NCI-H1417 (cell line): ENCODE measurements around the gene MUC6.

Experiments
- DNase-seq, 3 experiments: peaks; one replicate each; lab custom pipeline; 2025; lab: John Stamatoyannopoulos, UW

Gene MUC6

DNA sequence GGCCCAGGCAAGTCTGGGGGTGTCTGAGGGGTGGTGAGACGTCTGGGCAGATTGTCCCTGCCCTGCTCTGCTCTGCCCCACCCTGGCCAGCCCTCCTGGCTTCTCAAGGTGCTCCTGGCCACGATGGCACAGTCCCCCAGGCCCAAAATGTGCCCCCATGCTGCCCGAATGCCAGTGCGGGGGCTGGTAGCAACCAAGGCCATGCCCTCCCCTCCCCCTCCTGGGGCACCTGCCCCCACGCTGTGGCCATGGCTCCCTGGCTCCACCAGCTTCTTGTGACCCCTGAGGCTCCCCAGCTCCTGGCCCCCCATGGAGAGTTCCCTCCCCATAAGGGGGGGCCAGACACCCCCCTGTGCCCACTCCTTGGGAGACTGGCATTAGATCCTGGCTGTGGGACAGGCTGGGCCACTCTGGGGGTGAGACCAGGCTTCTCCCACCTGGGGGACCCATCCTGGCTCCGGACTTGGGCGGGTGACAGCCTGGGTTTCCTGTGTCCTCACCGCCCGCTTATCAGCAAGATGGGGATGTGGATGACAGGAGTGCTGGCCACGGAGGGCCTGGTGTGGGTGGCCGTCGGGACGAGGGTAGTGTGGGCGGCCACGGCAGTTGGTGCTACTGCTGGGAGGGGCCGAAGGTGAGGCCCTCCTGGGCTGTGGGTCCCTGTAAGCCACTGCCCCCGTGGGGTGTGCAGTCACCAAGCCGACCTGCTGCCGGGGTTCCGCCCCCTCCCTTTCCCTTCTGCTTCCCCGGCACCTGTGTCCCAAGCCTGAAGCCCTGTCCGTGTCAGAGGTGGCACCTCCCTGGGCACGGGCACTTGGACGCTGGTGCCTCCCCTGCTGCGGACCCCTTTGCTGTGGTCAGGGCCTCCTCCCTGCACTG lies 15.9 kb upstream of the MUC6 start:
- DNase-seq: no peak

DNA sequence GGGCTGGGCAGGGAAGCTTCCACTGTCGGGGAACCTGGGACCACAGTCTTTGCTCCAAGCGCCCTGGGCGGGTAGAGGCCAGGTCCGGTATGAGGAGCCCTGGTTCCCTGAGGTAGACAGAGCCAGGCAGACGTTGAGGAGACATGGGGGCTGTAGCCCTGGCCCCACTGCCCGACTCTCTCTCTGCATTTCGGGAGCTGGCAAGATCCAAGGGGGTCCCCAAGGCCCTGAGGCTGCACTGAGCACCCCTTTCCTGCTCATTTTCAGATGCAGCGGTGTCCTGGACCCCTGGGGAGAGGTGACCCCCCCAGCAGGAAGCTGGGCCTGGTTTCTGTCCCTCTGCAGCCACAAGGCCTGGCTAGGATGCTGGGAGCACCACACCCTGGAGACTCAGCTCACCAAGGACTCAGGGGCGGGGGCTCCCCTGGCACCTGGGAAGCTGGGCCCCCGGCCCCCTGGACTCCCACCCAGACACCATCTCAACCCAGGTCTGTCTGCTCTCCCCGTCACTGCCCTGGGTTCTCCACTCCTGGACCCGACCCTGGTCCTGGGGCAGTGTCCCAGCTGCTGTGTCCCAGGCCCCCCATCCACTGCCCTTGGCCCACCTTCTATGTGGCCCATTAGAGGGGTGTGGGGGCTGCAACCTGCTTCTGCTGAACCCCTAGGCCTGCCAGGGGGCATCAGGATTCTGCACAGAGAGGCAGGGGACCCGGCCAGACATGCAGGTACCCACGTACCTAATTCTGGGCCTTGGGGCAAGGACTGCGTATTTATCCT lies 15.0 kb upstream of the MUC6 start:
- no peak for DNase-seq

DNA sequence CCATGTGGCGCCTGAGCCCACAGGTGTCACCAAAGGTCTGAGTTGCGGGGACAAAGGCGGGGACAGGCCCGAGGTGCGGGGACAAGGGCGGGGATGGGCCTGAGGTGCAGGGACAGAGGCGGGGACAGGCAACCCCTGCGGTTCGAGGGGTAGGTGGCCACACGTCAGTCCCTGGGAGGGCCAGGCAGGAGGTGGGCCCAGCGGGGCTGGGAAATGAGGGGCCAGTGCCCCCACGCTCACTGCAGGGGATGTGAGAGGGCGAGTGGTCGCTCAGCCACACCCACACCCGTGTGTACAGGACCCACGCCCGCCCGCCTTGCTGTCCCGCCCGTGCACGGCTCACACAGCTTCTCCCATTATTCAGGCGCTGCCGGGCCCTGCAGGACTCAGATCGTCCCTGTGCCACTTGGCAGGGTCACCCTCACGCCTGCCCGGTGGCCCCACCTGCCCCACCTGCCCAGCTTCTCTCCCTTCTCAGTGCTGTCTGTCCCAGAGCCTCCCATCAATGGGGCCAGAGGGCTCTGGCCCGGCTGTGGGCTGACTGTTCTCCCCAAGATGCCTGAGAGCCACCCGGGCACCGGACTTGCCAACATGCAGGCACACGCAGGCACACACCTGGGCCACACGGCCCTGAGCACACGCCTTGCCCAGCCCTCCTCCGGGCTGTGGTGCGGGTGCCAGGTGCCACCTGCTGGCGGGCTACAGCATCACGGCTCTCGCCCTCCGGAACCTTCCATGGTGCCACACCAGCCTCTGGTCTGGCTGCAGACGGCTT lies 14.2 kb upstream of the MUC6 start:
- DNase-seq: peak; percentile 67 to 85 (median 83)

DNA sequence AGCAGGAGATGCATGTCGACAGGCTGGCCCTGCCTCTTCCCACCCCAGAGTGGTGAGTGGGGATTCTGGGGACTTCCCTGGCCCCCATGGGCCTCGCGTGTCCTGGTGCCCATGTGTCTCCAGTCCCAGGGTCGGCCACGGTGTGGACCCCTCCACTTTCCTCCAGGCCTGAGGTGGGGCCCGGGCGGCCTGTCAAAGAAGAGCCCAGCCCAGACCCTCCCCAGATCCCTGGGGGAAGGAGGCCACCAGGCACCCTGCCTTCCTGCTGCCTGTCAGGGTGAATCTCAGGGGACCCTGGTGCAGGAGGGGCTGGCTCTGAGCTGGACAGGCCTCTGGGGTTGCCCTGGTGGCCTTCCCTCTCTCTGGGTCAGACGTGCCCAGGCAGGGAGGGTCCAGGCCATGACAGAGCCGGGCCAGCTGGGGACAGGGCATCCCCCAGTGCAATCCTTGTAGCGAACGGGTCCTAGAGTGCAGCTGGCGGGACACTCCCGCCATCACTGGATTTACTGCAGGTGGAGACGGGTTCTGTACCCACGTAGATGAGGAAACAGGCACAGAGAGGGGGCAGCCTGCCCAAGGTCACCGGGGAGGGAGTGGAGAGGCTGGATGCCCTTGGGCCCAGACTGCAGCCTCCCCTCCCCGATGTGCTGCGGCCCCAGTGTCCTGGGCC lies 13.5 kb upstream of the MUC6 start:
- no peak for DNase-seq

DNA sequence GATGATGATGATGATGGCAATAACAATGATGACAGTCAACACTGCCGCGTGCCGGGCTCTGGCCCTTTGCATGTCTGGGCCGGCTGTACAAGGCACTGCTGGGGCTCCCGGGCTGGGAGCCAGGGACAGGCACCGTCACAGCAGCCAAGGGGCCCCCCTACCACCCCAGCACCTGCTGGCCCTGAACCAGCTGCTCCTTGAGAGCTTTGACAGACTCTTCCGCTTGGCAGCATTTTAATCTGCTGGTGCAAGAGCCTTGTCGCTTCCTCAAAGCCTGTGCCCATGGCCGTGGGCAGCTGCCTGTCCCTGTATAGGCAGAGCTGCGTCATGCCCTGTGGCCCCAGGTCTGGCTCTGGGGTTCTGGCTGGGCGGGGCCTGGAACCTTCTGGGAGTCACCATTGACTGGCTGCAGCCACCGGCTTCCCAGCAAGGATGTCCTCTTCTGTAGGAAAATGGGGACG lies 12.9 kb upstream of the MUC6 start:
- peak in 2 of 3 experiments; percentile 12 to 36 for DNase-seq

DNA sequence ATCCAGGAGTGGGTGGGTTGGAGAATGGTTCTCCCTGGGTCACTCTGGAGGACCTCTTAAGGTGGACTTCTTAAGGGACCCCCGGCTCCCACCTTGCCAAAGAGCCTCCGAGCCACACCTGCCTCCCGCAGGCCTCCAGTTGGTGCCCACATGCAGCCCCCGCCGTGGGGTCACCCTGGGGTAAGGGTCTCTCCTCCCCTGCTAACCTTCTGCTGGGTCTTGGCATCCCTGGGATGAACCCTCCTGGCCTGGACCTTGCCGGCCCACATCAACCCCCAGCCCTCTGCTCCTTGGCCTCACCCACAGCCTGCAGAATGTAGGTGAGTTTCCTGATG lies 12.5 kb upstream of the MUC6 start:
- DNase-seq: no peak

DNA sequence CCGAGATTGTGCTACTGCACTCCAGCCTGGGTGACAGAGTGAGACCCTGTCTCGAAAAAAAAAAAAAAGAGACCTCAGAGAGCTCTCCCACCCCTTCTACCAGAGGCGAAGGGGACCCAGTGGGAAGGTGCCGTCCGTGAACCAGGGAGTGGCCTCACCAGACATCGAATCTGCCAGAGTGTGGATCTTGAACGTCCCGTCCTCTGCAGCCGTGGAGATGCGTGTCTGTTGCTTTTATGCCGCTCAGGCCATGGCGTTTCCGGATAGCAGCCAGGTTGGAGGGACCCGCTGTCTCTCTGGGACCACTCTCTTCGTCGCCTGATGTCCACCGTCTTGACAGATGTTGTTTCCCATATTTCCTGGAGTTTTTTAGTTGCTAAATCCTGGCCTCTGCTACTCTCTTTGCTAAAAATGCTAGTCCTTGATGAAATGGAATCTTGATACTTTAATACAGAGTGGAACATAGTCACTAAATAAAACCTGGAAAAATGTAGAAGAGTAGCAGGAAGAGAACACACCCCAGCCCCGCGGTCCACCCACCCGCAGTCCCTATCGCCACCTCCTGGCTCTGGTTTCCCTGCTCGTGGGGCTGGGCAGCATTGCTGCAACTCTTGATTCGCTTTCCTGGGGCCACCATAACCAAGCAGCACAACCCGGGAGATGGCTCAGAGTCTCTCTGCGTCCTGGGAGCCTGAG lies 12.0 kb upstream of the MUC6 start:
- DNase-seq: no peak

DNA sequence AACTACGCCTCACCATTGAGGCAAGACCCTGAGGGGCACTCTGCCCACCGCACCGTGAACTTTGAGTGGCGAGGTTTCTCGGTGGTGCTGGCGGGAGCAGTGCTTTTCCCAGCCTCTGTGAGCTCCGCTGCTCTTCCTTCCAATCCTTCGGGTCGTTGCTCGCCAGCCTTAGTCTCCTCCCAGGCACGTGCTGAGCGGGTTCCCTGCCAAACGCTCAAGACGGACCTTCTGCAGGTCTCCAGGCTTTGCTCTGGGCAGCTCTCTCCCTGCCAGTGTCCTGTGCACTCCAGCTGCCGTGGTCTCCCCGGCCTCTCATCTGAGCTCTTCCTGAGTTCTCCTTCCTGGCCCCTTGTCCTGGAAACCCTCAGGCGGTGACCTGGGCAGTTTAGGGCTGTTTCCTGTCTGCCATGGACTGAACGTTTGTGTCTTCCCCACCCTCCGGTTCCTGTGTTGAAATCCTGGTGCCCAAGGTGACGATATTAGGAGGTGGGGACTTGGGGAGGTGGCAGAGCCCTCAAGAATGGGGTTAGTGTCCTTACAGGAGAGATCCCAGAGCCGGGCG lies 11.2 kb upstream of the MUC6 start:
- no peak for DNase-seq

DNA sequence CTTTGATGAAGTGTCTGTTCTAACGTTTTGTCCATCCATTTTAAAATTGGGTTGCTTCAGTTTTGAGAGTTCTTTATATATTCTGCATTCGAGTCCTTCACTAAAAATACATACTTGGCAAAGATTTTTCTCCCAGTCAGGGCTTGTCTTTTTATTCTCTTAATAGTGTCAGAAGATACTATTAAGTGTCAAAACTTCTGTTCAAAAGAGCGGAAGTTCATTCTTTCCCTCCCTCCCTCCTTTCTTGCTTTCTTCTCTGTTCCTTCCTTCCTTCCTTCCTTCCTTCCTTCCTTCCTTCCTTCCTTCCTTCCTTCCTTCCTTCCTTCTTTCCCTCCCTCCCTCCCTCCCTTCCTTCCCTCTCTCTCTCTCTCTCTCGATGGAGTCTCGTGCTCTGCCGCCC lies 7.6 kb upstream of the MUC6 start:
- no peak for DNase-seq

DNA sequence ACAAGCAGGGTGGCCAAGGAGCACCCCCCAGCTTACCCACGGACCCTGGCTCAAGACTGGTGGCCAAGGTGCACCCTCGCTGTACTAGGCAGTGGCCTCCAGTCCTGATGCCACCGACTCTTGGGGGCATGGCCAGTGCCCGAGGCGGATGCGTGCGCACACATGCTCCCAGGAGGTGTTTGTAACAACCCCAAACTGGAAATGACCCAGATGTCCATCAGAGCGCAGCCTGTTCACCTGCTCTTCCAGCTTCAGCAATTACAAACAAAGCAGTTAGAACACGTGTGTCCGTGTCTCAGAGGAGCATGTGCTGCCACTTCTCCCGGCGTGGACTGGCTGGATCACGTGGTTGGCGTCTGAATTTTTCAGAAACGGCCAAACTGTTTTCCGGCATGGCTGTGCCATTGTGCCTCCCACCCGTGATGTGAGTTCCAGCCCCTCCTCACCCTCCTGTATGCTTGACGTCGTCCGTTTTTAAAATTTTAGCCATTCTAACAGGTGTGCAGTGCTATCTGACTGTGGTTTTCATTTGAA lies 7.1 kb upstream of the MUC6 start:
- DNase-seq: no peak

DNA sequence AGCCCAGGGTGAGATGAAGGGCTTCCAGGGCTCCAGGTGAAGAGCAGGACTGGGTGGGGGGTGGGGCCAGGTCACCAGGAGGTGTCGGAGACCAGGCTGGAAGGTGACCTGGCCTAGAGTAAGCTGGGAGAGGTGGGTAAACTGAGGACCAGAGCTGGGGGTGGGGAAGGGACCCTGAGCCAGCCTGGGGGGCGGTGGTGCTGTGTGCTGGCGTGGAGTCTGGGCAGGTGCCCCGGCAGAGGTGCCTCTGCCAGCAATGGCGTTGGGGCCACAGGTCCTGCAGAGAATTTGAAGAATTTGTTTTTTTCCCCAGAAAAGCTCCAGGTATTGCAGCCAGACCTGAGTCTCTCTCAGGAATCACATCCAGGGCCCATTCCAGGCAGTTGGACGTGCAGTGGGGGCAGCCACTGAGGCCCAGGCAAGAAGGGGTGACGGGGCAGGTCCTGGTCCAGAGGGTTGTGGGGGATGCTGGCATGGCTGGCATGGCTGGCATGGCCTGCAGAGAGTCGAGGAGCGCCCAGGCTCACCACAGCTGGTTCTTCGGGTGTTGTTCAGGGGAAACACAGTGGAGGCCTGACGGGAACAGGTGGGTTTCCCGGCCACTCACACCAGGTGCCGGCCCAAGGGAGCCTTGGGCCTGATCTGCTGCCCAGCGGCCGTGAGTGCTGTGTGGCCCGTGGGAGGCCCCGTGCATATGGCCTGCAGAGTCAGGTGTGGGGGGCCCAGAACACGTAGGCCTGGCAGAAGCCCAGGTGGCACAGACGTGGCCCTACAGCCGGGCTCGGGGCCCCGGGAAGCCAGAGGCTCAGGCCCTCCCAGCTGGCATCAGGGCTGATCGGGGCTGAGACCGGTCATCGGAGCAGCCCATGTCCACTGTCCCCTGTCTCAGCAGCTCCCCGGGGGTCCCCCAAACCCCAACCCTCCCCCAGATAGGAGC lies 6.4 kb upstream of the MUC6 start:
- no peak for DNase-seq

DNA sequence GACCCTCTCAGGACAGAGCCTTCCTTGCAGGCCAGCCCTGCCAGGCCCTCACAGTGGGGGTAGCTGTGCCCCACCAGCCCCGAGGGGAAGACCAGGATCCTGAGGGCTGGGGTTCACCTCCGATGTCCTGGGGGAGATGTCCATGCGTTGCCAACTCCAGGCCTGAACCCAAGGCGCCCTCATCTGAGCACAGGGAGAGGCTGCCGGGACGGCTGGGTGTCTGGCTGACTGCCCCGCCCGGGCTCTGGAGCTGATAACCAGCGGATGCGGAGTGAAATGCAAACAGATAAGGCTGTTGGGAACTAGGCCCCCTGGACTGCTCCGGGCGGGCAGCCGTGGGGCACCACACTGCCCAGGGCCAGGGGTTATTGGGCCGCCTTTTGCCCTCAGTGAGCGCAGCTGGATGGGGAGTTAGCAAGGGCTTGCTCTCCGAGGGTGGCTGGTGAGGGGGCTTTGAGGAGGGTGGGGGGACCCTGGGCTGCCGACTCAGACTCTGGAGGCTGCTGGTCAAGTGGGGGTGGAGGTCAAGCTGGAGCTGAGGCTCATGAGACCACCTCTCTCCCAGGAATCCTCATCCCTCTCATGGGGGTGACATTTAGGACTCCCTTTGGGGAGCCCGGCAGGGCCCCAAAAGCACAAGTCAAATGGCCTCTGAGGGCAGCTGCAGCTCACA lies 5.6 kb upstream of the MUC6 start:
- DNase-seq: no peak

DNA sequence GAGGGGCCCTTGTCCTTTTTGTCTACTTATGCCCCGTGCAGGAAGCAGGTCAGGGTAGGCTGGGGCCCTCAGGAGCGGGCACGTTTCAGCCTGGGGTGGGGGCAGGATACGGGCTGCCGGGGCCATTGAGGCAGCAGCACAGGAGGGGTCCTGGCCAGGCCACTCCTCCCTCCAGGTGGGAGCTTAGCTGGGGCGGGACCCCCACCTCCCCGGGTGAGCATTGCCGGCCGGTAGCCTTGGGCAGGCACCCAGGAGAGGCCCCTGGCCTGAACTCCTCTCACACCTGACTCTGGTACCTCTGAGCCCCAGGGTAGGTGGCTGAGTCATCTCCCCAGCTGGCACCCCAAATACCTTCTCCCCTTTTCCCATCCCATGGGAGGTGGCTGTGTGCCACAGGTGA lies 5.0 kb upstream of the MUC6 start:
- no peak for DNase-seq

DNA sequence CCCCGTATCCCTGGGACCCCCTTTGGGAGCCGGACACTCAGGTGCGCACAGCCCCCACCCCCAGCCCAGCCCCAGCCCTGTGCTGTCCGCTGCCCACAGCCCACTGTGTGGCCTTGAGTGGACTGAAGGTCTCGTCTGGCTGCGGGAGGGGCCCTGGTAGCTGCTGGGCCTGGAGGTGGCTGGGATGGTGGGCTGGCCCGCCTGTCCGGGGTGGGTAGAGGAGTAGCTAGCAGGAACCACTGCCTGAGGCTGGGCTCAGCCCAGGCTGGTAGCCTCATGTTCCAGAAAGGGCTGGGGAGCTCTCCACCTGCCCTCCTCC lies 4.6 kb upstream of the MUC6 start:
- no peak for DNase-seq

DNA sequence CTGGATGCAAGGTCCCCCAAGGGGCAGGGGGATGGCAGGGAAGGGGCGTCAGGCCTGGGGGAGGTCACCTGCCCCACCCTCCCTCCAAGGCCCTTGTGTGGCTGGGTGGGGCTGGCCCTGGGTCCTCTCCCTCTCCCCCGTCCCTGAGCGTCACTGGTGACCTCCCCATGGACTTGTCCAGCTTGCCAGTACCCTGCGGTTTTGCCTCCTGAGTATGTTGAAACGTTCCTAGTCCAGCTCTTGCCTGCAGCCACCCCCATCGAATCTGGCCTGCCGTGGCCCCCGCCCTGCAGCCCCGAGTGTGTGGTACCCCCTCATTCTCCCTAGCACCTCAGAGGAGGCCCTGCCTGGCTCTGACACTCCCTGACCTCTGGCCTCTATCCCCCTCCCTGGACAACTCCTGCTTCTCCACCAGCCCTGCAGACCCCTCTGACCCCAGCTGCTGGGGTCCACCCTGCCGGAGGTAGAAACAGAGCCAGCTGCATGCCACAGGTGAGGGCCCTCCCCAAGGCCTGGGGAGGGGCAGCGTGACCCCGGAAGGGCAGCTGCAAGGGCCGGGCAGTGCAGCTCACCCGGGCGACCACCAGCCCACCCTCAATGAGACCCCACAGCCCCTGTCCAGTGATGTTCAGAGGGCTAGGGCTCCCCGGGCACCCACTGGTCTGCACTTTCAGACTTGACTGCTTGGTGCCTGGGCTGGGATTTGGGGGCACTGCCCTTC lies 4.1 kb upstream of the MUC6 start:
- no peak for DNase-seq

DNA sequence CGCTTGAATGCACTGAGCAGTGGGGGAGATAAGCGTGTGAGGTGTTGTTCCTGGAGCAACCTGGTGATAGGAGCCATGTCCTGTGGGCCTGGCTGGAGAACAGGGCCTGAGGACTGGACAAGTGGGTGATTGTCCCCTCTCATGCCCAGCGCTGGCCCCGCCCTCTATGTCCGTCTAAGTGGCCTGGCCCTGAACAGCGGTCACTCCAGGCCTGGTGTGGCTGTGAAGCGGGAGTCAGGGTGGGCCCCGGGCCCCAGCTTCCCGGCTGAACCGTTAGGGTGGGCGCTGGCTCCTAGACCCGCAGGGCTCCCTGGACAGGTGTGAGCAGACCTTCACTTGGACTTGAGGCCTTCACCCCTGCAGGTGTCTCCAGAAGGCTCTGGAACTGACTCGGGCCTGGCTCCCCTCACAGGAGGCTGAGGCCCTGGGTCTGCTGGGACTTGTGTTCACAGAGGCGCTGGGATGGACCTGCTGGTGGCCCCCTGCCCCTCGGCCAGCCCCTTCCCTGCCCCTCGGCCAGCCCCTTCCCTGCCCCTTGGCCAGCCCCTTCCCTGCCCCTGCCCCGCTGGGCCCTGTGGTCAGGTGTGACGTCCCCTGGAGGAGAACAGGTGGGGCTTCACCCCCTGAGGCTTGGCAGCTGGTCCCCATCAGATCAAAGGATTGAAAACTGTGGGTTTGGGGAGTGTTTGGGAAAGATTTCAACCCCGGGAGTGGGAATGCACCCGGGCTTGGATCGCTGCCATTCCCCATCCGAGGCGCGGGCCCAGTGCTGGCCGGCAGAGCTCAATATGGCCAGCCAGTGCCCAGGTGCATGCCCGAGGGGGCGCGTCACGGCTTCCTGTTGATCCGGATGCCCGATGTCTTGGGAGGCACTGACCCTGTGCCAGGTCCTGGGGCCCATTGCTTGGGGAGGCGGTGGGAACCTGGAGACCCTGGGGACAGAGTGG lies 3.2 kb upstream of the MUC6 start:
- DNase-seq: no peak

DNA sequence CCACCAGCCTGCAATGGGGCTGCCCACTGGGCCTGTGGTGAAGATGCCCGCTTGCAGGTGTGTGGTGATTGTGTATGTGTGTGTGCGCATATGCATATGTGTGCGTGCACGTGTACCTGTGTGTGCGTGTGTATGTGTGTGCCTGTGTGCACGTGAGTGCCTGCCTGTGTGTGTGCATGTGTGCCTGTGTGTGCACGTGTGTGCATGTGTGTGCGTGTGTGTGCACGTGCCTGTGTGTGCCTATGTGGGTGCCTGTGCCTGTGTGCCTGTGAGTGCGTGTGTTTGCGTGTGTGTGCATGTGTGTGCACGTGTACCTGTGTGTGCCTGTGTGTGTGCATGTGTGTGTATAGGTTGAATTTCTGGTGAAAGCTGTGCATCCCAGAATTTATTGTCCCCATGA lies 2.4 kb upstream of the MUC6 start:
- no peak for DNase-seq
